Inflammatory macrophage treated with lipopolysaccharide for 1 hour (primary cell): Measurements from ENCODE around the gene TBX2.

Source experiments
- DNase-seq, 2 donors: peaks; one replicate each; pipeline ENCODE4 v3.0.0-alpha.2; 2020 to 2022

Gene TBX2

DNA sequence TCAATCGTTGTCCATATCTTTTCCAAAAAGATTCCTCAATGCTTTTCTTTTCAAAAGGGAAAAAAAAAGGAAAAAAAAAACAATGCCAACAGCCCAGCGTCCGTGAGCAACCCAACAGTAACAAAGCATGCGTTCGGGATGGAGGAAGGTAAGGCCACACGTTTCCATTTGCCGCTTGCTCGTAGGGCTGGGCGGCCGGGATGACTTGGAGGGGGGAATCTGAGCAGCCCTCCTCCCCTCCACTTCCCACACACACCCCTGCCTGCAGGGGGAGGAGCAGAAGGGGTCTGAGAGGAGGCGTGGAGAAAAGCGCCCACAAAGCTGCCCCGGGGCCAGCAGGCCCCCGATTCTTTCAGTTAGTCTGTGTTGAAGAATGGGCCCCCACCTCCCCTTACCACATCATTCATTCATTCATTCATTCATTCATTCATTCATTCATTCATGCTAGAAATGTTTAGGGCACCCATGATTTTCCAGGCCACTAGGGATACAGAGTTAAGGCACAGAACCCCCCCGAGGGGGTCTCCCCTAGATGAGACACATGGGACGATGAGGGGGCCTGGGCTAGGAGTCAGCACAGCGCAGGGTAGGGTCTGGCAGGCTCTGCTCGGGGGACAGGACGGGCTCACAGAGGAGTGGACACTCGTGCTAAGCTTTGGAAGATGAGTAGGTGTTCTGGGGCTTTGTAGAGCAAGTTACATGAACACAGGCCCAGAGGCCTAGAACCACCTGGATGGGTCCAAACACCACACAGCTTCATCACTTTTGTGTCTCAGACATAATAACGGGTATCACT lies 10.9 kb upstream of the TBX2 start:
- no peak for DNase-seq

DNA sequence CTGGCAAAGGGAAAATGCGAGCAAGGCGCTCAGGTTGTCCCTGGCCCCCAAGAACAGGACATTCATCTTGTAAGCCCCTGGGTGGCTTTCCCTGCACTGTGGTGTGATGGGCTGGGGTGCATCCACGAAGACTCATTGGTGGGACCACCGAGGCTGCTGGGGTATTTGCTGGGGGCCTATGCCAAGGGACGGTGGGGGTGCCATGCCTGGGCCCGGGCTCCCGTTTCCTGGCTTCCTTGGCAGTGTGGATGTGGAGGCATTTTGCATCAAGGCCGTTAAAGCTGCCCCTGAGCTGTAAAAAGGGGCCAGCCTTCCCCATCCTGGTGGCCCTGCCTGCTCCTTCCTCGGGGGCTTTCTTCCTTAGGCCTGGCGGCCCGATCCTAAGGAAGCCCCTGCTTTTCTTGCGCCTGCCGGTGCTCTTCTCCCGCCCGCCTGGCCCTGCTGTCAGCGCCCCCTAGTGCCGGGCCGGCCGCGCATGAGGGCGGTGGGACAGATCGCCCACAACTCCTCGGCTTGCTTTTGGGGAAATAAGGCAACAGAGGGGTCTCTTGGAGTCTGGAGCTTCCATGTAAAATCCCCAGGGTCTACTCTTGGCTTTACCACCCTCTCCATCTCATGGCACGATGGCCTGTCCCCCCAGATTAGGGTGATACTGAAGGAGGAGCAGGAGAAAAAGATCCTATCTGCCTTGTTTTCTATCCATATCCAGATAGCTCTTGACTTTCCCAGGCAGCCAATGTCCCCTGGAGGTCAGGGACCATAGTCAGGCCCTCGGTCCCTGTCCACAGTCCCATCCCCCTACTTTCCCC lies 9.8 kb upstream of the TBX2 start:
- DNase-seq: peak in 1 of 2 donors; percentile 49

DNA sequence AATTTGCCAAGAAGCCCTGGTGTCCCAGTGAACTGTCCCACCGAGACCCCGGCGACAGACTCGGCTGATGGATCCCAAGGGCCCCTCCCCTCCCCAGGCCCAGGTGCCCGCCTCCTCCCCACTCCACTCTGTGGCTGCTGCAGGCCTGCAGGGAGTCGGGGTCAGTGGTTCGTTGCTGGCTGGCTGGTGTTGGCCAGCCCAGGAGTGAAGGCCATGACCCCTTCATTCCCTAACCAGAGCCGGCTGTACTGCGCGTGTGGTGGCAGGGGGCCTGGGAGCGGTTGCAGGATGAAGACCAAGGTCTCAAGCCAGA lies 9.2 kb upstream of the TBX2 start:
- DNase-seq: no peak

DNA sequence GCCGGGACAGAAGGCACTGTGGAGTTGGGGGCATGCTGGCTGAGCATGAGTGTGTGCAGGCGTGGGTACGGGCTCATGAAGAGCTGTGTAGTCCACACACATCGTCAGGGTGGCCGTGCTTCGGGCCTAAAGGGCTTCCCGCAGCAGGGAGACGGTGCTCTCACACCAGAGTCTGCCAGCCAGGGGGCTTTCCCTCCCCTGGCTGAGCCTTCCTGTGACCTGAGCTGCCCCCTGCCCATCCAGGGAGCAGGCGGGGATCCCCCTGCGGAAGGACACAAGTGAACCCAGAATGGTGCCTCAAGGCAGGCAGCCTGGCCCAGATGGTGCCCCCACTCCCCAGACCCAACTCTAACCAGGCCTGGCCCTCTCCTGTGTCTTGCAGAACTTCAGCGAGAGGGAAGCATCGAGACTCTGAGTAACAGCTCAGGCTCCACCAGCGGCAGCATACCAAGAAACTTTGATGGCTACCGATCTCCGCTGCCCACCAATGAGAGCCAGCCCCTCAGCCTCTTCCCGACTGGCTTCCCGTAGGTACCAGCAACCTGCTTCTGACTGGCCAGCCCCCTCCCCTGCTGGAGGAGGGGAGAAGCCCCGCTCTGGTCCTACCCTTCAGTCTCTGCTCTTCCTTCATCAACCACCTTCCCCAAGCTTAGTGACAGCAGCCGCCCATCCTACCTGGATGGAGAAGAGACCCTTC lies 7.9 kb upstream of the TBX2 start:
- no peak for DNase-seq

DNA sequence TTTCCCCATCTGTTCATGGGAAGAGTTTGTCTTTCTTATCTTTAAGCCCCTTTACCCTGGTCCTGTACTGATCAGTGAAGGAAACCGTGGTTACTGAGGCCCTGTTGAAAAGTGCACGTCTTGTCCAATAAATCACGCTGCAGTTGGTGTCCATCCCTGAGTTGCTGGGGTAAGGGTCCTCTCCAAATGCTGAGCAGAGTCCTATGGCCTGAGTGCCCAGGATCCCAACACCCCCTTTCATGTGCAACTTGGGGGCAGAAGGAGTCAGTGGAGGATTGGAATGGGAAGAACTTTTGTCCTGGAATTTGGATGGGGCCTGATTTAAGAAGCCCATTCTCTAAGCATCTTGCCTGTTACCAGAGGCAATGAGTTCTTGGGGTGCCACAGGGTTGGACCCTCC lies 7.0 kb upstream of the TBX2 start:
- DNase-seq: no peak

DNA sequence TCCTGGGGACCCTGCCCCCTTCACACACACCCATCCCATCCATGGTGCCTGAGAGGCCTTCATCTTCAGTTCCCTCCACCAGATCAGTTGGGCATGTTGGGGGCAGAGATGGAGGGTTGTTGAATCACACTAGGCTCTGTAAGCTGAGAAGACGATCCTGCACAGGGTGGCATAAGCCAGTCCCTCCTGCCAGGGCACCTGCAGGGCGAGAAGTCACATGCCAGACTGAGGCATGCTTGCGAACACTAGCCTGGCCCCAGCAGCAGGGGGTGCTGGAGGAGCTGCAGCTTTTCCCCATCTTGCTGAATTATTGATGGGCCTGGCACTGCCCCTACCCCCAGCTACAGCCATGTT lies 6.1 kb upstream of the TBX2 start:
- DNase-seq: no peak

DNA sequence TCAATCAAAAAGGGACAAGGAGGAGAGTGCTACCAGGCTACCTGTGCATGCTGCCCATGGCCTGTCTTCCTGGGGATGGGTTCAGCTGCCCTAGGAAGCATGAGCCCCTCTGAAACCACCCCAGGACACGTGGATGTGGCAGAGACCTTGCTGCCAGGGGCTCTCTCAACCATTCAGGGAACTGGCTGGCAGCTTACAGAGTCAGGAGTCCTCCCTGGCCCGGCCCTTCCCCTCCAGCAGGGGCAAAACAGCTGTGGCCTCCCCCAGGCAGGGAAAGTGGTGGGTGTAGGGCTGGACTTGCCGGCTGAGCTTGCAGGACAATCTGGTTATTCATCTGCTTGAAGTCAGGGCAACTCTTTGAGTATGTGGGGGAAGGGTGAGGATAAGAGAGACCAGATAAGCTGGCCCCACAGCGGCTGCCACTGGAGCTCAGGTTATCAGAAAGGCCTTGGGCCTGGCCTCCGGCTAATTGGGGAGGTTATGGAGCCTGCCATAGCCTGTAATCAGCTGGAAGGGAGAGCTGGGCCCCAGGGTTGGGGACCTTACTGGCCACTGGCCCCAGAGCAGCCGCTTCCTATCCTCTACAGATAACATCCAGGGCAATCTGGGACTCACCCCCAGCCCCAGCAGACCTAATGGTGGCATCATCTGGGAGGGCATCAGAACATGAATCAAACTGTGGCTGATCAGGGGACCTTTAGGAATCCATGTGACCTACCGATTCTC lies 5.6 kb upstream of the TBX2 start:
- DNase-seq: no peak

DNA sequence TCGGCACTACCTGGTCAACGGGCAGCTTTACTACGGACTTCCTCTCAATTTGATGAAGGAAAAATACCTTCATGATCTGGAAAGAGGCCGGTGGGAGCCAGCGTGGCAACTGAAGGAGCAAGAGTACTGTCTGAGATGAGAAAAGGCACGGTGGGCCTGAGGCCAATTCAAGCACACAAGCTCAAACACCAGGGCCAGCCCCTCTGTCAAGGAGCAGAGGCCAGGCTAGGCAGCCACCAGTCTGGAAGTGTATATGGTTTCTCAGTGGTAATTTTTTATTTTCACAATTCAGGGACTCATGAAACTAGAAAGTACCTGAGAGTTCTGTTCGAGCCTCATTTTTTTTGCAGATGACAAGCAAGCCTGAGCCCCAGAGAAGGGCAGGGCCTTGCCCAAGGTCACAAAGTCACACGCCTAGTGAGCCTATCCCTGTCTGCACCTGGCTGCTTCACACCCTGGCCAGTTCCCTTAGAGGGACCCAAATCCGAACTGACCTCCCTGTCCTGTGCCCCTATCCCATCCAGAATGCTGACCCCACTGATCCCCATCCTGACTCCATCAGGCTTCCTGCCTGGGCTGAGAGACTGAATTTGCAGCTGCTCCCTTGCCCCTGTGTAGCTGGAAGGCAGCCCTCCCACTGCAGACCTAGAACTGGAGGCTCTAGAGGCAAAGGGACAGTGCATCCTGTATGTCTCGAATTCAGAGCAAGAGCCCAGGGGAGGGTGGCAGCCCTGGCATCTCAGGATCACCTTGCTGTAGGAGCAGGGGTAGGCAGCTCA lies 4.8 kb upstream of the TBX2 start:
- no peak for DNase-seq

DNA sequence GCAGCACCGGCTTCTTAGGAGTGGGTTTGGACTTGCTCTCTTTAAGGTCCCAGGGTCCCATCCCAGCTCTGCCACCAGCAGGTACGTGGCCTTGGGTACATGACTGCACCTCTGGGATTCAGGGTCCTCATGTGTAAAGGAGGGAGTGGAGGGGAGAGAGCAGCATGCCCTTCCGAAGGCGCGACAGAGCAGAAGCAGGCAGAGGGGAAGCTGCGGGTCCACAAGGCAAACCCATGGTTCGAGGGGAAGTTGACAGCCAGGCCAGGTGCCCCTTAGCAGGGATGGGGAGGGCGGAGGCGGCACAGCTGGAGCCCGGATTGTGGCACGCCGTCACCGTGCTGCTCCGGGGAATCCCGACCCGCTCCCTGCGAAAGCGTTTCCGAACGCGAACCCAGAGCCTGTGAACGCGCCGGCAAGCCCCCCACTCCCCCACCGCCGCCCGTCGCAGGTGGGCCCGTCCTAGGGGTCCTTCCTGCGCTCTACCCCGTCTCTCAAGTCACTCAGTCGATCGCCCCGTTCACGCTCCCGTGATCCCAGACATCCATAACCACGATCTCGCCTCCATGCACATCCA lies 4.1 kb upstream of the TBX2 start:
- DNase-seq: no peak

DNA sequence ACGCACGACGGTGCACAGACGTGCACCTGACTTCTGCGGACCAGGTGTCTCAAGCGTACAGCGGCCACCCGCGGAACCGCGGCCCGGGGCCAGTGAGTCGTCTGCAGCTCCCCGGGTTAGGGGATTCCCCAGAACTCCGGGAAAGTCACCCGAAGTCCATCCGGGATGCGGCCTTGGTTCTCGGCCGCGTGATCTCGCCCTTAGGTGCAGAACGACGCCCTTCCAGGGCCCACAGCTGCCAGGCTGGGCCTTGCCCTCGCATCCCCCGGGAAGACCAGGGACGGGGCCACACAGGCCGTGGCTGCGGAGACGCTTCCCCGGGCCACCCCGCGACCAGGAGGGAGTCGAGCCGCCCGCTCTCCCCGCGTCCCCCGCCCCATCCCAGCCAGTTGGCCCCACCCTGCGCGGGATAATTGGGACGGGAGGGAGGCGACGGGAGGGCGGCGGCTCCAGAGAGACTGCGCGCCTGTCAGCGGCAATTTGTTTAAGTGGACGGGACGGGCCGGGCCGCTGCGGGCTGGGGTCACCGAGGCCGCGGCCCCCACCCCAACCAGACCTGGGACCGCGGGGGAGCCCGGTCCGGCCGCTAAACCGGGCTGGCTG lies 3.6 kb upstream of the TBX2 start:
- no peak for DNase-seq

DNA sequence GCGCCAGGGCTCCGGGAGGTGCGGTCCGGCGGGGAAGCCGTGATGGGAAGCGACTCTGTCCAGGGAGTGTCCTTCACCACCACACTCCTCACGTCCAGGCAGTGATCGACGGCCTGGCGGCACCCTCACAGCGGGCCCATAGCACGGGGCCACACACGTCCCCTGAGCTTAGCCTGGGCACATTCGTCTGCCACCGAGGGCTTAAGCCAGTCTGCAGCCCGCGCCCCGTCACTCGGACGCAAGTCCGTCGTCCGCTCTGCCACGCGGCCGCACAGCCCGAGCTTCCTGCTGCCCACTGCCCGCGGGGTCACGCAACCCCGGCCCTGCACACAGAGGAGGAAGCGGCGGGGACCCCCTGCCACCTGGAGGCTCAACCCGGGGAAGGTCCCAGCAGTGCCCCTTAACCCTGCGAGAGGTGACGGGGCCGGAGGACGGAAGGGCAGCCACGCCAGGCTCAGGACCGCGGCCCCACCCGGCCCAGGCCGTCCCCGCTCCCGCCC lies 3.0 kb upstream of the TBX2 start:
- DNase-seq: no peak

DNA sequence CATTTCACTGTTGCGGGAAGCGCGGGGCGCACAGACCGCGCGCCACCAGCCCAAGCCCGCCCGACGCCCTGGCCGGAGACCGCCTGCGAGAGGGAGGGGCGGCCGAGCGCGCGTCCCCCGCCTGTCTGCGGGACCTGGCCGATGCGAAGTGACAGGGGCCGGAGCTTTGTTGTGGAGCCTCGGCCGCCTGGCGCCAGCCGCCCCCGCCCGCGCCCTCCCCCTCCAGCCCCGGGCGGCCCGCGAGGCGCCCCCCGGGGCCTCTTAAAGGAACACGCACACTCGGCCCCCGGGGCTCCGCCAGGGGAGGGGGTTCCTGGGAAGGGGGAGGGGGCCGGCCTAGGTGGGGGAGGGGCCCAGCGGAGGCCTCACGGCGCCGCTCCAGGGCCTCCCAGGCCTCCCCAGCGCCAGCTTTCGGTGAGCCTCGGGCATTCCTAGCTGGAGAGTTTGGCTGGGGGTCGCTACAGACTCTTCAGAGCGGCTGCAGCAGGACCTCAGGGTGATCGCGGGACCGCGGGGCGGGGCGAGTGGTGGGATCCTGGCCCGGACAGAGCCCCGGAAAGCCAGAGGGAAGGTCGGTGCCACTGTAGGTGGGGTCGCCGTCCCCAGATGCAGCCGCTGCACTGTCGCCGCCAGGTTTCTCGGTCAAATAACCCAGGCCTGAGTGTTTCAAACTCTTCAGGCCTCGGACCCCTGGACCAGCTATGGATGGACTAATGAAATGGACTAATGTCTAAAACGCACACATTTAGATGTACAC lies 2.4 kb upstream of the TBX2 start:
- DNase-seq: no peak

DNA sequence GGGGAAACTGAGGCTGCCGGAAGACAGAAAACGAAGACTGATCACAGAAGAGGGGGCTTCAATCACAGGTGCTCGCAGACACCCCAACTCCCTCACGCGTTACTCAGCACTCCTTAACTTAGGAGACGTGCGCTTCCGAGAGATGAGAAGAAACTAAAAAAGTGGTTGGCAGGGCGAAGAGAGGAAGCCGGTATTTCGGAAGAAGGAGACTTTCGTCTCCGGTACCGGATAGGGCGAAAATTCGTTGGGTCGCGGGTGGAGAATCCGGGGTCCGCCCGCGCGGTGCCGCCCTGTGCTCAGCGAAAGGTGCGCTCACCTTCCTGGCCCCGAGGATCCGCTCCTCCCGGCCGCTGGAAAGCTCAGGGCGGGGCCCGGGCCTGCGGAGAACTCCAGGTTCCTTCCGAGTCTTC lies 917 bp upstream of the TBX2 start:
- DNase-seq: no peak

DNA sequence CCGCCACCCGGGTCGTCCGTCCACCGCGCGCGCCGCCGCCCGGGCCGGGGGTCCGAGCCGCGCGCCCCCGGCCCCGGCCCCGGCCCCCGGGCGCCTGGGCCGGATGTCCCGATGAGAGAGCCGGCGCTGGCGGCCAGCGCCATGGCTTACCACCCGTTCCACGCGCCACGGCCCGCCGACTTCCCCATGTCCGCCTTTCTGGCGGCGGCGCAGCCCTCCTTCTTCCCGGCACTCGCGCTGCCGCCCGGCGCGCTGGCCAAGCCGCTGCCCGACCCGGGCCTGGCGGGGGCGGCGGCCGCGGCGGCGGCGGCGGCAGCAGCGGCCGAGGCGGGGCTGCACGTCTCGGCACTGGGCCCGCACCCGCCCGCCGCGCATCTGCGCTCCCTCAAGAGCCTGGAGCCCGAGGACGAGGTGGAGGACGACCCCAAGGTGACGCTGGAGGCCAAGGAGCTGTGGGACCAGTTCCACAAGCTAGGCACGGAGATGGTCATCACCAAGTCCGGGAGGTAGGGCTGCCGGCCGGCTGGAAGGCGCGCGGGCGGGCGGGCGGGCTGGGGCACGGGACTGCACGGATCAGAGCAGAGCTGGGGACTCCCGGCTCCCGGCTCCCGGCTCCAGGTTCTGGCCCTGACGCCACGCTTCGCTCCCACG lies 548 bp downstream of the TBX2 start:
- DNase-seq: peak; percentile 20 to 49

DNA sequence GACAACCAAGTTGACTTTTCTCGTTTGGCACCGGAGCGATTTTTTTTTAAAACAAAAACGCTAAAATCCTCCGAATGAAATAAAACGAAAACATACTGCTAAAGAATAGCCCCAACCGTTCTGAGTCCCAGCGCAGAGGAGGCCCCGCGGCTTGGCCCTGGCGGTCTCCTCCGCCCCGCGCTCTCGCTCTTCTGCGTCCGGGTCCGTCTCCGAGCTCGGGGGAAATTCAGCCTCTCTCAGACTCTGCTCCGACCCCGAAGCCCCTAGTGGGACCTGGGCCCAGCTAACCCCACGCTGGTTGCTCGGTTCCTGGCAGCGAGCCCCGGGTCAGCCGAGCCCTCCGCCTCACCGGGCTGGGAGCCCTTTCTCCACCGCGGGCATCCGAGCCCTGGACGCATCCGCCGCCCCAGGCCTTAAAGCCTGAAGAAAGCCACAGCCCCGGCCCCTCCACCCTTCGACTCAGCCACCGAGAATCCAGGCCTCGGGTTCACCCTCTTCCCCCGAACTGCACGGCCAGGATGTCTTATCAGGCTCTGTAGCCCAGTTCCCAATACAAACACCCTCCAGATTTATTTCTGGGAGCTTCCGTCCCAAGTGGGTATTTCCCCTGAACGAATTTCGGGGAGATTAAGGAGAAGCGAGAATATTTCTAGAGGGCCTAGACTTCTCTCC lies 1.2 kb downstream of the TBX2 start:
- DNase-seq: no peak

DNA sequence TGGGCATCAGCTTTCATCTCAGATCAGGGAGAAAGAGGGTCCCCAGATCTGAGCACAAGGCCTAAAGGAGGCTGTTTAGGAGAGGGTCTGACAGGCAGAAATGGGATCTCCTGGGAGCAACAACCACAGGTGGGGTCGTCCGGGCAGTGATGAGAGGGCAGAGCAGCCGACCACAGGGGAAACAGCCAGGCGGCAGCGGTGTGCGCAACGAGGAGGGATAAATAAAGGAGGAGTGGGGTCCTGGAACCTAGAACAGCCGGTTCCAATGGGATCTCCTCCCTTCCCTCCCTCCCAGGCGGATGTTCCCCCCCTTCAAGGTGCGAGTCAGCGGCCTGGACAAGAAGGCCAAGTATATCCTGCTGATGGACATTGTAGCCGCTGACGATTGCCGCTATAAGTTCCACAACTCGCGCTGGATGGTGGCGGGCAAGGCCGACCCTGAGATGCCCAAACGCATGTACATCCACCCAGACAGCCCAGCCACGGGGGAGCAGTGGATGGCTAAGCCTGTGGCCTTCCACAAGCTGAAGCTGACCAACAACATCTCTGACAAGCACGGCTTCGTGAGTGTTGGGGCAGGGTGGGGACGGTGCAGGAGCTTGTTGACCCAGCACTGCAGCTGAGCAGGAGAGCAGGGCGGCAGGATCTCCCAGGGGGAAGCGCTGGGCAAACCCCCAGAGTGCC lies 1.9 kb downstream of the TBX2 start:
- no peak for DNase-seq

DNA sequence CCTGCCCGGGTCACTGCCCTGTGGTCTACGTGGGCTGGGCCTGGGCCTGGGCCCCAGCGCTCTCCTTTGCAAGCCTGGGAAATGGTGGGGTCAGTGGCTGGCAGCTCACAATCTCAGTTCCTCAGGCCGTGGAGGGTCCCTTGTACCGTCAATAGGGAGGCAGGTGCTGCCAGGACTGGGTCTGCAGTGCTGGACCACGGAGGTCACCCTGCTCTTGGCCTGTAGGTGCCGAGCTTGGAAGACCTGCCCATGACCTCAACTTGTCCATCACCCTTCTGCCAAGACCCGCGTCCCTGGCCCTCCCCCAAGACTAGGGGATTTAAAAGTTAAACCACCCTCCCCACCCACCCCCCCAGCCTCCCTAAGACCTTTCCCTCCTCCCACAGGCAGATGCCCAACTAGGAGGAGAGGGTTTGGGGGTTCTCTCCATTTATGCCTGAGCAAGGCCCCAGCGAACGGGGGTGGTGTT lies 2.5 kb downstream of the TBX2 start:
- no peak for DNase-seq

DNA sequence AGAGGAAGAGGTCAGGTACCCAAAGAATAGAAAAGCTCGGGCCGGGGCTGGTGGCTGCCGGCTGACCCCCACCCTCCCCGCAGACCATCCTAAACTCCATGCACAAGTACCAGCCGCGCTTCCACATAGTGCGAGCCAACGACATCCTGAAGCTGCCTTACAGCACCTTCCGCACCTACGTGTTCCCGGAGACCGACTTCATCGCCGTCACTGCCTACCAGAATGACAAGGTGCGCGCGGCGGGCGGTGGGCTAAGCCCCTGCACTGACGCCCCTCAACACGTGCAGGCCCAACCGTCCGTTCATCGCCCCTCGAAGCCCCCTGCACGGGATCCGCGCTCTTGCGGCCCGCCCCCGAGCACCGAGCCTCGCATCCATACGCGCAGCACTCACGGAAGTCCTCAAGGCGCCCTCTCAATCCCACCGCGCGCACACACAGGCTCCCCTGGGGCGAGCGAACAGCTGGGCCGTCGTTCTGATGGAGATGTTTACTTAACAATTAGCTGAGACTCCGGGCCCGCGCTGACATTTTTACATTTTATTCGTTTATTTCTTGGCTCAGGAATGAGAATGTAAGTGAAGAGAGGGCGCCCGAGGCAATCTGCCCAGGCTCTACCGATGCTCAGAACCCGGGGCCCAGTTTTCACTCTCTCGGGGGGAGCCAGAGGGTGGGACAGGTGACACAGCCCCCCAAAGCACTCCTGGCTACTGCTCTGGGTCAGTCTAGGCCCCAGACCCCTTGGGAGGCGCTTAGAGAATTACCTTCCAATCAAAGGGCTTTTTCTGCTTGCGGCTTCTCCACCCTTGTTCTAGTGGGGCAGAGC lies 3.5 kb downstream of the TBX2 start:
- DNase-seq: no peak
